GM19397 (cell line): Measurements from ENCODE around the gene ANAPC5.

Experiments
- ATAC-seq: cut with Tn5 transposase; IDR thresholded peaks from one replicate; pipeline ENCODE4 v1.9.1; 2021; ENCODE audit warnings: mild to moderate bottlenecking, moderate library complexity; ENCODE audit not compliant: unreplicated experiment

ANAPC5 gene

GRCh38 chr12:121366063-121366459 is 13.8 kb upstream of the ANAPC5 start:
- ATAC-seq, result no peak

- ATAC-seq, result no peak
Measured at GRCh38 chr12:121365416-121366062, 13.3 kb upstream of the ANAPC5 start.

GRCh38 chr12:121364683-121365121 is 12.5 kb upstream of the ANAPC5 start:
- ATAC-seq, result no peak

GRCh38 chr12:121358073-121358472 is 5.9 kb upstream of the ANAPC5 start:
- no peak for ATAC-seq

GRCh38 chr12:121357331-121357730 is 5.1 kb upstream of the ANAPC5 start:
- ATAC-seq, result no peak

- ATAC-seq, result no peak
Measured at GRCh38 chr12:121356657-121357056, 4.4 kb upstream of the ANAPC5 start.

GRCh38 chr12:121355818-121356217 is 3.6 kb upstream of the ANAPC5 start:
- ATAC-seq, result no peak

- ATAC-seq, result no peak
Measured at GRCh38 chr12:121352682-121353018, 439 bp upstream of the ANAPC5 start.

GRCh38 chr12:121346747-121347146 is 5.5 kb downstream of the ANAPC5 start:
- ATAC-seq, result no peak

- ATAC-seq, result no peak
Measured at GRCh38 chr12:121345151-121345815, 6.9 kb downstream of the ANAPC5 start.

- no peak for ATAC-seq
Measured at GRCh38 chr12:121344506-121344905, 7.7 kb downstream of the ANAPC5 start.

- no peak for ATAC-seq
Measured at GRCh38 chr12:121337416-121337815, 14.8 kb downstream of the ANAPC5 start.

- ATAC-seq, result no peak
Measured at GRCh38 chr12:121334513-121335343, 17.5 kb downstream of the ANAPC5 start.

GRCh38 chr12:121333747-121334146 is 18.5 kb downstream of the ANAPC5 start:
- ATAC-seq, result no peak

- no peak for ATAC-seq
Measured at GRCh38 chr12:121331248-121331647, 21.0 kb downstream of the ANAPC5 start.

GRCh38 chr12:121330692-121331091 is 21.5 kb downstream of the ANAPC5 start:
- no peak for ATAC-seq

GRCh38 chr12:121330195-121330594 is 22.0 kb downstream of the ANAPC5 start:
- no peak for ATAC-seq

- no peak for ATAC-seq
Measured at GRCh38 chr12:121328620-121329019, 23.6 kb downstream of the ANAPC5 start.

GRCh38 chr12:121326996-121327674 is 25.1 kb downstream of the ANAPC5 start:
- ATAC-seq, result no peak

GRCh38 chr12:121325922-121326396 is 26.3 kb downstream of the ANAPC5 start:
- ATAC-seq, result no peak

GRCh38 chr12:121323908-121324307 is 28.3 kb downstream of the ANAPC5 start:
- no peak for ATAC-seq
